GM19238 (cell line): ENCODE results near the gene DUSP15.
"Not testable (repeated sequence)": the region's sequence is repeated elsewhere in the genome, so short reads cannot be mapped to it uniquely, and the experiment has no call there.

Source experiments
- DNase-seq: peaks from one replicate; pipeline ENCODE4 v3.0.0; 2011; ENCODE audit warnings: low spot score; ENCODE audit not compliant: insufficient read length

The DUSP15 gene

GRCh38 chr20:31839782-31840487 is 30.4 kb downstream of the DUSP15 start:
- DNase-seq = no peak

- no peak for DNase-seq
Observed at GRCh38 chr20:31838646-31839292, 31.6 kb downstream of the DUSP15 start.

- no peak for DNase-seq
Observed at GRCh38 chr20:31837896-31838397, 32.4 kb downstream of the DUSP15 start.

- DNase-seq = no peak
Observed at GRCh38 chr20:31836853-31837608, 33.3 kb downstream of the DUSP15 start.

- DNase-seq = peak; percentile 54
Observed at GRCh38 chr20:31835977-31836852, 34.1 kb downstream of the DUSP15 start.

GRCh38 chr20:31835554-31835953 is 34.8 kb downstream of the DUSP15 start:
- no peak for DNase-seq

- DNase-seq = no peak
Observed at GRCh38 chr20:31833931-31834521, 36.3 kb downstream of the DUSP15 start.

- DNase-seq = peak; percentile 57
Observed at GRCh38 chr20:31833130-31833930, 37.0 kb downstream of the DUSP15 start.

GRCh38 chr20:31831771-31832306 is 38.5 kb downstream of the DUSP15 start:
- DNase-seq = no peak

GRCh38 chr20:31831211-31831610 is 39.1 kb downstream of the DUSP15 start:
- DNase-seq = no peak

- DNase-seq = no peak
Observed at GRCh38 chr20:31830406-31830981, 39.8 kb downstream of the DUSP15 start.

- DNase-seq = no peak
Observed at GRCh38 chr20:31829731-31830130, 40.6 kb downstream of the DUSP15 start.

- DNase-seq = not testable (repeated sequence)
Observed at GRCh38 chr20:31828016-31828415, 42.3 kb downstream of the DUSP15 start.

GRCh38 chr20:31827059-31827458 is 43.3 kb downstream of the DUSP15 start:
- no peak for DNase-seq

- no peak for DNase-seq
Observed at GRCh38 chr20:31826074-31826473, 44.3 kb downstream of the DUSP15 start.

- DNase-seq = no peak
Observed at GRCh38 chr20:31824554-31825313, 45.6 kb downstream of the DUSP15 start.

GRCh38 chr20:31824125-31824485 is 46.2 kb downstream of the DUSP15 start:
- no peak for DNase-seq

GRCh38 chr20:31823360-31824124 is 46.8 kb downstream of the DUSP15 start:
- DNase-seq = no peak
